Activated CD4-positive, alpha-beta T cell treated with anti-CD3 and anti-CD28 coated beads for 36 hours (primary cell): ENCODE measurements around the gene RAD18. TPM values are rescaled to one million over a fixed set of nuclear protein-coding genes. Genes with fewer than 3 reads are reported as not detected.

Experiments used
- ATAC-seq: fragments of 200-7000 bp; cut with Tn5 transposase; one replicate; pipeline ENCODE4 v1.10.0; 2021; ENCODE audit warnings: mild to moderate bottlenecking, moderate library complexity
- CTCF ChIA-PET: fragments of 350-600 bp; sonication (Branson Sonifier 250); formaldehyde crosslinking; loops from one replicate; lab custom pipeline; 2021; ENCODE audit warnings: antibody characterized with exemption; lab: Charles Lee
- POLR2A ChIA-PET: fragments of 350-600 bp; sonication (Branson Sonifier 250); formaldehyde crosslinking; loops from one replicate; lab custom pipeline; 2021; ENCODE audit warnings: antibody characterized with exemption, inconsistent platforms; lab: Charles Lee
- DNase-seq: peaks from one replicate; pipeline ENCODE4 v3.0.0-alpha.2; 2020
- H3K27ac Mint-ChIP-seq: one replicate; pipeline ENCODE4 v1.8.0; 2021; ENCODE audit warnings: mixed read lengths
- H3K27me3 Mint-ChIP-seq: one replicate; pipeline ENCODE4 v1.8.0; 2021; ENCODE audit warnings: mixed read lengths
- H3K36me3 Mint-ChIP-seq: one replicate; pipeline ENCODE4 v1.8.0; 2021; ENCODE audit warnings: low read depth, mixed read lengths
- H3K4me1 Mint-ChIP-seq: one replicate; pipeline ENCODE4 v1.8.0; 2021; ENCODE audit warnings: mixed read lengths
- H3K4me3 Mint-ChIP-seq: one replicate; pipeline ENCODE4 v1.8.0; 2021; ENCODE audit warnings: mild to moderate bottlenecking, moderate library complexity, mixed read lengths
- H3K9me3 Mint-ChIP-seq: one replicate; pipeline ENCODE4 v1.8.0; 2021; ENCODE audit warnings: low read depth, mixed read lengths
- intact Hi-C, 2 experiments: fragments of 100-400 bp; cut with DNase I in 1 of 2; cut with micrococcal nuclease in 1 of 2; formaldehyde crosslinking; loops; one replicate each; pipeline versions ENCODE4 v1.14.2 to v1.15.1; 2022 to 2024; cut with DNase I, micrococcal nuclease
- total RNA-seq, 2 experiments: library from RNA; stranded (reverse); gene quantifications; one replicate each; pipeline ENCODE4 v1.2.3, GENCODE V29; 2021

The RAD18 gene
- total RNA-seq, 2 experiments from 2014 or later: 47.8 to 50.5 TPM

GRCh38 chr3:8994226-8994625, 31.0 kb upstream of the RAD18 start:
- no peak overlapping the region for H3K4me3 Mint-ChIP-seq
- ChIA-PET CTCF (no interaction called here), POLR2A (no interaction called here)
- H3K27me3 Mint-ChIP-seq: no peaks in the 10 kb centered on the region
- ATAC-seq (no peak), DNase-seq (no peak)
- H3K4me1 Mint-ChIP-seq: no peaks in the 10 kb centered on the region
- intact Hi-C loops: no loop called here
- H3K9me3 Mint-ChIP-seq: no peaks in the 10 kb centered on the region
- no peak overlapping the region for H3K27ac Mint-ChIP-seq
- H3K36me3 Mint-ChIP-seq: no peaks in the 10 kb centered on the region

- H3K36me3 Mint-ChIP-seq: no peaks in the 10 kb centered on the region
- no peaks in the 10 kb centered on the region for H3K4me1 Mint-ChIP-seq
- no peak overlapping the region for H3K27ac Mint-ChIP-seq
- H3K4me3 Mint-ChIP-seq: no peak overlapping the region
- intact Hi-C loops: no loop called here
- no peak for ATAC-seq
- ChIA-PET CTCF (no interaction called here), POLR2A (no interaction called here)
- H3K9me3 Mint-ChIP-seq: no peaks in the 10 kb centered on the region
- no peaks in the 10 kb centered on the region for H3K27me3 Mint-ChIP-seq
- no peak for DNase-seq
These were observed 30.1 kb upstream of the RAD18 start for GRCh38 chr3:8993331-8993730.

DNA sequence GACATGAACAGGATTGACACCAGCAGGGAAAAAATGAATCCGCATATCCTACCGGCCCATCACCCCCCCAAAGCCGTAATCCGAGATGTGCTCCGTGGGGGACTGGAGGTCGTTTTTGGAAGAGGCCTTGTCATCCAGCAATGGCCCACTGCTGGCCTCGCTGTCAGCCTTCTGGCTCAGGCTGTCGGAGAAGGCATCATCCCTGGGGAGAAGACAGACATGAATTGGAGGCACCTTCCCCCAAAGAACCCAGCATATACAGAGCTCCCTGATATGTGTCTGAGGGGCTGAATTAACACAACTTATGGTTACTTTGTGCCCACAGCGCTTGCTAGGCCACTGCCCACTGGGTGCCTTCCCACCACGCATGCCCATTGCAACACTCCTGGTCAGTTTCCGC, 29.6 kb upstream of the RAD18 start:
- no peaks in the 10 kb centered on the region for H3K9me3 Mint-ChIP-seq

GRCh38 chr3:8992199-8992598, 28.9 kb upstream of the RAD18 start:
- no peaks in the 10 kb centered on the region for H3K36me3 Mint-ChIP-seq
- DNase-seq: no peak
- no peaks in the 10 kb centered on the region for H3K27me3 Mint-ChIP-seq
- ATAC-seq: no peak
- ChIA-PET POLR2A (no interaction called here), CTCF (interaction anchor here (1.0 to 1.8 kb wide), 3 partner anchors 13 to 310 kb away, joined by 3 to 4 read pairs (median 4); no protein-coding TSS in a partner anchor)
- no peak overlapping the region for H3K4me3 Mint-ChIP-seq
- no peak overlapping the region for H3K27ac Mint-ChIP-seq
- intact Hi-C loops: no loop called here
- H3K9me3 Mint-ChIP-seq: no peaks in the 10 kb centered on the region
- no peaks in the 10 kb centered on the region for H3K4me1 Mint-ChIP-seq

More for the DNA sequence above, 29.6 kb upstream of the RAD18 start:
- ChIA-PET POLR2A (no interaction called here), CTCF (no interaction called here)
- H3K4me1 Mint-ChIP-seq: no peaks in the 10 kb centered on the region
- intact Hi-C loops: no loop called here
- H3K36me3 Mint-ChIP-seq: no peaks in the 10 kb centered on the region
- H3K4me3 Mint-ChIP-seq: no peak overlapping the region
- no peak for DNase-seq
- ATAC-seq: no peak
- no peaks in the 10 kb centered on the region for H3K27me3 Mint-ChIP-seq
- H3K27ac Mint-ChIP-seq: no peak overlapping the region

- no peaks in the 10 kb centered on the region for H3K9me3 Mint-ChIP-seq
These were observed 27.3 kb upstream of the RAD18 start for GRCh38 chr3:8990266-8991215.

DNA sequence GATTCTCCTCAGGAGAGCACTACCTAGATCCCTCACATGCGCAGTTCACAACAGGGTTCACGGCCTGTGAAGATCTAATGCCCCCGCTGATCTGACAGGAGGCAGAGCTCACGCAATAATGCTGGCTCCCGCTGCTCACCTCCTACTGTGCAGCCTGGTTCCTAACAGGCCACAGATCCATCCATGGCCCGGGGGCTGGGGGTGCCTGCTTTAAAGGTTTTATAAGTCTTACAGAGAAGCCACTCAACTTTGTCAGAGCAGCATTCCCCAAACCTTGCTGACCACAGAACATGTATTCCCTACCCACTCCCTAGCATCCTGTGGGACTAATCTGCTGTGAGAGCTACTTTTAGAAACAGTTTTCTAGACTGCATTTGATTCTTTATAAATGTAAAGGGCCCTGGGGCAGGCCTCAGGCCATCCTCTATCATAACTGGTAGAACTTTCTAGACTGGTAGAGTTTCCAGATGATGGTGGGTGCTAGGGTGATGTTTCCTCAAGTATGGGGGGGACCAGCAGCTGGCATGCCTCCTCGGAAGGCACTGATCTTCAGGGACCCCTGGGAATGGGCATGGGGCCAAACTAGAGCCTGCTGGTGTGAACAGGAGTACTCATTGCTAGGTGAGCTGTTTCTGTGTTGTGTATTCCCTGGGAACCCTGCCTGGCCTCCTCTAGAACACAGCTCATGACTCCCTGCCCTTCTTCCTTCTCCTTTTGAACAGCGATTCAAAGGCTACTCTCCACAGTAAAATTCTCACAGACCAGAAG, 25.7 kb upstream of the RAD18 start:
- Mint-ChIP-seq H3K36me3 (no peaks in the 10 kb centered on the region), H3K9me3 (no peaks in the 10 kb centered on the region), H3K4me1 (no peaks in the 10 kb centered on the region), H3K27me3 (no peaks in the 10 kb centered on the region), H3K4me3 (no peak overlapping the region), H3K27ac (no peak overlapping the region)
- no peak for DNase-seq
- no peak for ATAC-seq
- ChIA-PET POLR2A (no interaction called here), CTCF (interaction anchor here (0.9 to 4.4 kb wide), 16 partner anchors 8 to 314 kb away, joined by 3 to 56 read pairs (median 4); partner anchors contain the start of gene RAD18)
- intact Hi-C loops: loop anchor here (1.0 to 5.0 kb wide), 3 partner anchors 78 to 313 kb away; no protein-coding TSS in a partner anchor

More at GRCh38 chr3:8990266-8991215, 27.3 kb upstream of the RAD18 start:
- no peaks in the 10 kb centered on the region for H3K36me3 Mint-ChIP-seq
- no peak overlapping the region for H3K27ac Mint-ChIP-seq
- no peaks in the 10 kb centered on the region for H3K4me1 Mint-ChIP-seq
- ChIA-PET POLR2A (no interaction called here), CTCF (interaction anchor here (1.2 to 1.8 kb wide), 2 partner anchors 22 to 63 kb away, joined by 3 to 4 read pairs; no protein-coding TSS in a partner anchor)
- no peak for ATAC-seq
- intact Hi-C loops: no loop called here
- DNase-seq: no peak
- no peak overlapping the region for H3K4me3 Mint-ChIP-seq
- no peaks in the 10 kb centered on the region for H3K27me3 Mint-ChIP-seq

GRCh38 chr3:8988384-8988655, 25.0 kb upstream of the RAD18 start:
- Mint-ChIP-seq H3K4me1 (no peaks in the 10 kb centered on the region), H3K4me3 (no peak overlapping the region), H3K27me3 (no peaks in the 10 kb centered on the region)

DNA sequence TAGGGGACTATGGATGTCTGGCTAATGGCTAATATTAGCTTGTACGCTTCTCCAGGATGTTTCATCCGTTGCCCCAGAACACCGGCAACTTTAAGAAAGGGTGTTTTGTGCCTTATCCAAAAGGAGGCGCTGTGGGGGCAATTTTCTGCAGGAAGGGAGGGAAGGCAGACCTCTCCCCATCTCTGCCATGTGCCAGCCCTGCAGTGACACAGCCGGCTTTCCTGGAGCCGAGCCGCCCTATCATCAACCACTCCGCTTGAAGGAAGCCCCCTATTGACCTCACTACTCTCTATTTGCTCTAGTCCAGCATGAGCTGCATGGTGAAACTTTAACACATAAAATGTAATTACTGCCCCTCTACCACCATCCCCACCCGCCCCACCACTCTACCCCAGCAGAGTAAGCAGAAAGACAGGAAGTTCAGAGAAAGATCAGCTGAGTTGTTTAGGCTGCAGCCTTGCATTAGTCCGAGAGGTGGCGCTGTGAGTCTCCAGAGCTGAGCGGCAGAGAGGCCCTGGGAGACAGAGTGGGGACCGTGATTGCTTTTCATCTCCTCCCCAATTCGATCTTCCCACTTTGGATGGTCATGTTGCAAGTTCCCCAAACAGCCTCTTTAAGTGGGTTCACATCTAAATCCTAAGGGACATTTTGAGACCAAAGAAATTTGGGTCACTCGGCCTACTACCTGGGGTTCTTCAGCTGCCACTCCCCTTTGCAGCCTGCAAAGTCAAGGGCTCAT, 24.5 kb upstream of the RAD18 start:
- ATAC-seq: peak; percentile 96
- POLR2A ChIA-PET: no interaction called here

More at GRCh38 chr3:8988384-8988655, 25.0 kb upstream of the RAD18 start:
- intact Hi-C loops: loop anchor here (1.0 to 5.0 kb wide), 3 partner anchors 79 to 314 kb away; no protein-coding TSS in a partner anchor
- DNase-seq (no peak), ATAC-seq (no peak)
- H3K9me3 Mint-ChIP-seq: no peaks in the 10 kb centered on the region
- no peak overlapping the region for H3K27ac Mint-ChIP-seq
- H3K36me3 Mint-ChIP-seq: no peaks in the 10 kb centered on the region
- ChIA-PET POLR2A (no interaction called here), CTCF (interaction anchor here (0.6 to 4.4 kb wide), 26 partner anchors 9 to 437 kb away, joined by 3 to 56 read pairs (median 5); partner anchors contain the start of gene RAD18)

DNA sequence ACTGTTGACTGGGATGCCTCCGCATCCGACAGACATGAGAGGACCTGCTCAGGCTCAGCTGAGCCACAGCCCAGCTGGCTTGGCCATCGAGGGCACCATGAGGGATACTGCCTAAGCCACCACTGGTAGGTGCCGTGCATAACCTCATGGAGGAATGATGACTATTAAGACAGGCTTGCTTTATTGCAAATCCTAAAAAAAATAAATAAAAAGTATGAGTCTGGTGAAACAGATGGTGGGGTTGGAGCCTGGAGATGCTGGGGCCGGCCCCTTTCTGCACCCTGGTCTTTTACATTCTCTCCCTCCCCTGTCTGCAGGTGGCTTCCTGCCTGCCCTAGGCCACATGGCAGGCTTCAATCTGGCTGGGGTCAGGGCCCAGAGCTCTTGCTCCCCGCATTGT, 24.0 kb upstream of the RAD18 start:
- CTCF ChIA-PET: interaction anchor here (0.6 to 4.4 kb wide), 29 partner anchors 9 to 345 kb away, joined by 3 to 56 read pairs (median 5); partner anchors contain the start of gene RAD18
- no peaks in the 10 kb centered on the region for H3K36me3 Mint-ChIP-seq
- DNase-seq (no peak), ATAC-seq (no peak)
- no peaks in the 10 kb centered on the region for H3K9me3 Mint-ChIP-seq
- H3K27ac Mint-ChIP-seq: no peak overlapping the region
- intact Hi-C loops: loop anchor here in 1 of 2 experiments (5.0 kb wide), 1 partner anchor 80 kb away; no protein-coding TSS in a partner anchor
- H3K27me3 Mint-ChIP-seq: no peaks in the 10 kb centered on the region
- no peaks in the 10 kb centered on the region for H3K4me1 Mint-ChIP-seq
- POLR2A ChIA-PET: no interaction called here
- no peak overlapping the region for H3K4me3 Mint-ChIP-seq

More for the DNA sequence above, 24.5 kb upstream of the RAD18 start:
- CTCF ChIA-PET: interaction anchor here (0.6 to 4.4 kb wide), 32 partner anchors 9 to 438 kb away, joined by 3 to 56 read pairs (median 4); partner anchors contain the start of gene RAD18
- peak; percentile 81 for DNase-seq
- intact Hi-C loops: loop anchor here (1.0 to 5.0 kb wide), 3 partner anchors 79 to 314 kb away; no protein-coding TSS in a partner anchor
- Mint-ChIP-seq H3K36me3 (no peaks in the 10 kb centered on the region), H3K4me3 (no peak overlapping the region), H3K9me3 (no peaks in the 10 kb centered on the region), H3K27ac (no peak overlapping the region), H3K27me3 (no peaks in the 10 kb centered on the region), H3K4me1 (no peaks in the 10 kb centered on the region)

- Mint-ChIP-seq H3K36me3 (no peaks in the 10 kb centered on the region), H3K27me3 (no peaks in the 10 kb centered on the region), H3K9me3 (no peaks in the 10 kb centered on the region), H3K4me3 (no peak overlapping the region), H3K27ac (no peak overlapping the region), H3K4me1 (no peaks in the 10 kb centered on the region)
- intact Hi-C loops: loop anchor here in 1 of 2 experiments (5.0 kb wide), 1 partner anchor 81 kb away; no protein-coding TSS in a partner anchor
- ATAC-seq (no peak), DNase-seq (no peak)
- POLR2A ChIA-PET: no interaction called here
- CTCF ChIA-PET: interaction anchor here (0.6 to 4.4 kb wide), 13 partner anchors 8 to 316 kb away, joined by 3 to 56 read pairs (median 9); partner anchors contain the start of gene SRGAP3
These were observed 23.5 kb upstream of the RAD18 start for GRCh38 chr3:8986741-8987140.
